Muscle of leg (tissue), 11 donors: Measurements from ENCODE around the gene ATG9B. TPM values are rescaled to one million over a fixed set of nuclear protein-coding genes. Genes with fewer than 3 reads are reported as not detected.

Experiments
- DNase-seq: peaks from one replicate; pipeline ENCODE4 v3.0.0; 2013
- H3K27ac ChIP-seq: one replicate; pipeline ENCODE4 v1.5.1; 2013; ENCODE audit warnings: mild to moderate bottlenecking, low read length, control low read depth
- H3K27me3 ChIP-seq: one replicate; pipeline ENCODE4 v1.6.1; 2013; ENCODE audit warnings: low read length; ENCODE audit not compliant: control insufficient read depth, insufficient read depth
- H3K36me3 ChIP-seq: one replicate; pipeline ENCODE4 v1.6.1; 2013; ENCODE audit warnings: low read length; ENCODE audit not compliant: control insufficient read depth, insufficient read depth
- H3K4me1 ChIP-seq: one replicate; pipeline ENCODE4 v1.6.1; 2013; ENCODE audit warnings: low read length; ENCODE audit not compliant: control insufficient read depth, insufficient read depth
- H3K4me3 ChIP-seq: one replicate; pipeline ENCODE4 v1.5.1; 2013; ENCODE audit warnings: low read length, control low read depth
- H3K9me3 ChIP-seq: replicated peaks from 2 replicates; pipeline ENCODE4 v1.6.1; 2013; ENCODE audit warnings: low read depth, low read length; ENCODE audit not compliant: control insufficient read depth
- WGBS: methylation state at CpG from one replicate; pipeline ENCODE4 v1.1.5; 2013; ENCODE audit warnings: missing lambda C conversion rate; ENCODE audit not compliant: insufficient coverage; 5-methylcytosine and 5-hydroxymethylcytosine counted together
- polyA plus RNA-seq, 8 donors: library from polyadenylated mRNA; unstranded; fragments of 120-200 nt; gene quantifications; one replicate each; pipeline versions ENCODE4 v1.2.1 to v1.2.3, GENCODE V29; 2013; ENCODE audit warnings: inconsistent platforms in 1 of 8, low replicate concordance in 1 of 8; ENCODE audit not compliant: insufficient read length in 8 of 8, insufficient read depth in 1 of 8
- total RNA-seq: library from RNA; stranded (reverse); fragments of 120-200 nt; gene quantifications from one replicate; pipeline ENCODE4 v1.2.4, GENCODE V29; 2013

ATG9B gene
- total and polyA plus RNA-seq, 9 donors: 0.22 to 3.0 (median 1.4) TPM

DNA sequence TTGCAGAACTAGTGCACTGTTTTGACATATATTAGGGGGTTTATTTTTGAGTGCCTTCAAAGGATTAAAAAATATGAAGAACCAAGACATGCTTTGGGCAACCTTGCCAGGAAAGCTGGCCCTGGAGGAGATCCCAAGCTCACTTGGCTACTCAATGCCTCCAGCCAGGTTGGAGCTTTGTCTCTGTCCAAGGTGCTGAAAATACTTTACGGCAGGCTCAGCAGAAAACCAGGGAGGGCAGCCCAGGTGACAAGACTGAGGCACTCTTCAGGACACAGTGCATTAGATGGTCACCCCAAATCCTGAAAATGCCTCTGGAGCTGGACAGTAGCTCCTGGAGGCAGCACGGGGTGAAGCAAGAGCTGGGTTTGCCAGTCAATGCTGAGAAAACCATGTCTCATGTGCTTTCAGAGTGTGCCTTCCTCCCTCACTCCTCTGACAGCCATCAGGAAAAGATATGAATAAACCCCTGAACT, 40.4 kb downstream of the ATG9B start:
- H3K4me1 ChIP-seq: peaks cover 50% of the 10 kb centered on the region
- DNase-seq: peak; percentile 71
- peaks cover 36% of the 10 kb centered on the region for H3K27me3 ChIP-seq
- H3K9me3 ChIP-seq: no peaks in the 10 kb centered on the region
- no peak overlapping the region for H3K27ac ChIP-seq
- H3K36me3 ChIP-seq: no peaks in the 10 kb centered on the region
- no peak overlapping the region for H3K4me3 ChIP-seq
- 0% methylated on average over 2 of the region's 2 CpGs for WGBS

GRCh38 chr7:150982351-150982750, 41.9 kb downstream of the ATG9B start:
- peaks cover 49% of the 10 kb centered on the region for H3K4me1 ChIP-seq
- no peaks in the 10 kb centered on the region for H3K36me3 ChIP-seq
- H3K9me3 ChIP-seq: no peaks in the 10 kb centered on the region
- no peak overlapping the region for H3K27ac ChIP-seq
- no peak overlapping the region for H3K4me3 ChIP-seq
- peaks cover 38% of the 10 kb centered on the region for H3K27me3 ChIP-seq
- peak; percentile 54 for DNase-seq
- no CpG with 5 or more reads among the region's 3 CpGs for WGBS

DNA sequence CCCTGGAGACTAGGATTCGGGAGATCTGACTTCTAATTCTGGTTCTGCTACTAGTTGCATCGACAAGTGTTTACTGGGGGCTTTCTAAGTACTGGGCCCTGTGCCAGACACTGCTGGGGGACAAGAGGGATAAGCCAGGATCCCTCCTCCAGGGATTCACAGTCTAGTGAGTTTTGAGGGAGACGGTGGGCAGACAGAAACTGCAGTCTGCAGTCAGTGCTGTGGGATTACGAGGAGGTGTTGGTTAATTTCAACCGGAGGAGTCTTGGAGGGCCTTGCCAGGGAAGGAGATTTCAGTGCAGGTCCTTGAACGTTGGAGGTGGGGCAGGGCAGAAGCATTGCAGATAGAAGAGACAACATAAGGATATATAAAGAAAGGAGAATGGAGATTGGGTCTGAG, 42.6 kb downstream of the ATG9B start:
- no peaks in the 10 kb centered on the region for H3K9me3 ChIP-seq
- no peaks in the 10 kb centered on the region for H3K36me3 ChIP-seq
- no peak overlapping the region for H3K27ac ChIP-seq
- WGBS: 41% methylated on average over 6 of the region's 6 CpGs
- H3K4me1 ChIP-seq: peaks cover 56% of the 10 kb centered on the region
- no peak overlapping the region for H3K4me3 ChIP-seq
- no peak for DNase-seq
- H3K27me3 ChIP-seq: peaks cover 44% of the 10 kb centered on the region

DNA sequence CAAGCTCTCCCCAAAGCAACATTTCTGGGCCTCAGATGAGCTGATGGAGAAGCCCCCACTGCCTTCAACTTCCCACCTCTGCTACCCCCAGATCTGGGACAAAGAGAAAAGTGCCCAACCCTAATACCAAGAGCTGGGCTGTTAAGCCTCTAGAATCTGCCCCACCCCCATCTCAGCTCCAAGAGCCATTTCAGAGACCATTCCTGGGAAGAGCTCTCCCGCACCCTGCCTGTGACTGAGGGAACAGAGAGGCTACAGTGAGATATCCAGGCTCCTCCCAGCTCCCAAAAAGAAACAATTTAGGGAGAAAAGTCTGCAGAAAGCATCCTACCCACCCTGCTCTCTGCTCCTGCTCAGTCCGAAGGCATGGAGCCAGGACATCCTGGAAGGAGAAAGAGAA, 43.6 kb downstream of the ATG9B start:
- peaks cover 62% of the 10 kb centered on the region for H3K4me1 ChIP-seq
- H3K27me3 ChIP-seq: peaks cover 52% of the 10 kb centered on the region
- no peak overlapping the region for H3K4me3 ChIP-seq
- H3K36me3 ChIP-seq: no peaks in the 10 kb centered on the region
- H3K9me3 ChIP-seq: no peaks in the 10 kb centered on the region
- WGBS: no CpG with 5 or more reads among the region's 2 CpGs
- no peak overlapping the region for H3K27ac ChIP-seq
- DNase-seq: peak; percentile 58

DNA sequence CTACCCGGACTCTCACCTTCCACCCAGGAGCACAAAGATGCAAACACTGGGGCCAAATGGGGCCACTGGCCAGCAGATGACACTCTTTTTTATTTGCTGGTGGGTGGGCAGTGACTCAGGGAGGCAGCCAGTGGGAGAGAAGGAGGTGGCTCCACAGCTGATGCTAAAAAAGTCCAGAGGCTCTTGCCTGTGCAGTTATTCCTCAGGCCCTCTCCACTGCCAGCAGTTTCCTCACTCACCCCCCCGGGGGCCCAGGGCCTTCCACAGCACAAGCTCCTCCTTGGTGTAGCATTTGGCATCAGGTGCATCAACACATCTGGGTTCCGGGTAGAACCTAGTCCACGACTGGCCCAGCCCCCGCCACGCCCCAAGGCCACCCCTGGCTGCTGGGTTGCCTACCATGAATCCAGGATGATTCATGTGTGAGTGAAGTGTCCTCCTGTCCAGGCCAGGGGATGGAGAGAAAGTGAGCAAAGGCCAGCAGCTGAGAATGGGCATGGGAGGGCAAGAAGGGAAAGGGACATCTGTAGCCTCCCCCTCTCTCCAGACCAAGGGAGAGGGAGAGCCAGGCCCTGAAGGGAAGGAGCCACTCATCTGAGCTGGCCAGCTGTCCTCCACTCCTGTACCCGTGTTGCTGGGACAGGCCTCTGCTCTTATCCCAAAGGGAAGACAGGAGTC, 44.4 kb downstream of the ATG9B start:
- Histone ChIP-seq H3K4me3 (no peak overlapping the region), H3K27me3 (peaks cover 58% of the 10 kb centered on the region), H3K4me1 (peaks cover 69% of the 10 kb centered on the region), H3K27ac (peak overlapping the region; percentile 85), H3K9me3 (no peaks in the 10 kb centered on the region), H3K36me3 (no peaks in the 10 kb centered on the region)
- 17% methylated on average over 1 of the region's 7 CpGs for WGBS
- peak; percentile 67 for DNase-seq

DNA sequence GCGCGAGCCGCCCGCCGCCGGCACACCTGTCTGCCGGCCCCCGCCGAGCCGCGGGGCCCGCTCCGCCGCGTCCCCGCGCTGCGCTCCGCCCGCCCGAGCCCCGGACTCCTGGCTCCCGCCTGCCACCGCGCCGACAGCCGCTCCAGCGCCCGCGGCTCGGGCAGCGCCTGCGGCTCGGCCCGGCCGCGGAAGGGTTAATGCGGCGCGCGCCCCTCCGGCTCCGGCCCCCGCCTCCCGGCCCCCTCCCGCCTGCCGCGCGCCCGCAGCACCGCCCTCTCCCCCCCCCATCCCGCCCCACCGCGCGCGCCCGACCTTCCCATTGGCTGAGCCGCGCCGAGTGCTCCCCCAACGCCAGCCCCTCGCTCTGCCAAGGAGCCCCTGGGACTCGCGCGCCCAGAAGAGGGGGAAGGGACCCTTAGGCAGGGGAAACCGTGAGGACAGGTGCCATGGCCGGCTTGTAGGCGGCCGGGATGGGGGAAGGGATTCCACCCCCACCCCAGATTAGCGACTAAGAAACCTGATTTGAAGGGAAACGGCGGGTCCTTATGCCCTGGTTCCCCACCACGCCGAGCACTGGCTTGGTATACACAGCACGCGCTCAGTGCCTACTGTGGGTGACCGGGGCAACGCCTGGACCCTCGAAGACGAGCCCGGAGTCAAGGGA, 46.0 kb downstream of the ATG9B start, which contains the start of gene KCNH2:
KCNH2 (minus strand) TSS at position 196 of the 664 bp plus-strand sequence. CDS start 408 bp downstream, outside the sequence.
- peaks cover 69% of the 10 kb centered on the region for H3K27me3 ChIP-seq
- under 1% methylated on average over 40 of the region's 81 CpGs for WGBS
- no peaks in the 10 kb centered on the region for H3K36me3 ChIP-seq
- H3K9me3 ChIP-seq: no peaks in the 10 kb centered on the region
- peak within 1 kb of the TSS; percentile 46 for H3K4me3 ChIP-seq
- H3K27ac ChIP-seq: peak within 1 kb of the TSS; percentile 94
- DNase-seq: peak; percentile 81
- H3K4me1 ChIP-seq: peaks cover 85% of the 10 kb centered on the region

DNA sequence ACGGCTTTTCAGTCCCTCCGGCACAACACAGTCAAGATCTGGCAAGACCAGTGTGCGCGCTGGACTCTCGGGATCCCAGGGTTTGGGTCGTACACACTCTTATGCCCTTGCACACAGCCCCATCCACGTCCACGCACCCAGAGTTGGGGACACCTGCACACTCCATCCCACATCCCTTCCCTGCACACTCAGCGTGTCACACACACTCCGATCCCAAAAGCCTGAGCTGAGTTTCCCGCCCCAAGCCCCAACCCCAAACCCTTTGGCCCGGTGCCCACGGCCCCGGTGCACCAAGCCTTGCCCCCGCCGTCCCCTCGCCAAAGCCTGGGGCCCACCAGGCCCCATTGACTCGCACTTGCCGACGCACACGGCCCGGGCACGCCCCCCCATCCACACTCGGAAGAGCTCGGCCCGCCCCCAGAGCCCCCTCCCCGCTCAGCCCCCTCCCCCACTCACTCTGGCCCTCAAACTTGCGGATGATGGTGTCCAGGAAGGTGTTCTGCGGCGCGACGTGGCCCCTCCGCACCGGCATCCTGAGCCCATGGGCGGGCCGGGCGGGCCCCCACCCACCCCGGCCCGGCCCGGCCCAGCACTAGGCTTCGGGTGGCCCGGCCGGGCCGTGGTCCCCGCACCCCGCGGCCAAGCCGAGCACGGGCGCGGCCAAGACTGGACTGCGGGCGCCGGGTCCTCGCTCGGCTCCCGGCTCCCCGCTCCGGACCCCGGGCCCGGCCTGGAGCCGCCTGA, 46.7 kb downstream of the ATG9B start:
- H3K4me3 ChIP-seq: peak overlapping the region; percentile 32
- H3K4me1 ChIP-seq: peaks cover 88% of the 10 kb centered on the region
- whole genome bisulfite sequencing: 1% methylated on average over 45 of the region's 62 CpGs

GRCh38 chr7:150976529-150977381, 47.5 kb downstream of the ATG9B start:
- H3K27me3 ChIP-seq: peaks cover 65% of the 10 kb centered on the region
- H3K4me3 ChIP-seq: peak overlapping the region; percentile 32
- WGBS: 27% methylated on average over 10 of the region's 13 CpGs
- no peaks in the 10 kb centered on the region for H3K36me3 ChIP-seq
- H3K9me3 ChIP-seq: no peaks in the 10 kb centered on the region
- DNase-seq: no peak
- H3K4me1 ChIP-seq: peaks cover 89% of the 10 kb centered on the region
- peak overlapping the region; percentile 33 for H3K27ac ChIP-seq

More for the DNA sequence above, 46.7 kb downstream of the ATG9B start:
- no peaks in the 10 kb centered on the region for H3K36me3 ChIP-seq
- DNase-seq: no peak
- H3K27me3 ChIP-seq: peaks cover 69% of the 10 kb centered on the region
- no peak overlapping the region for H3K27ac ChIP-seq
- no peaks in the 10 kb centered on the region for H3K9me3 ChIP-seq

GRCh38 chr7:150975536-150976319, 48.6 kb downstream of the ATG9B start:
- Histone ChIP-seq H3K27me3 (peaks cover 59% of the 10 kb centered on the region), H3K4me1 (peaks cover 89% of the 10 kb centered on the region), H3K27ac (no peak overlapping the region), H3K9me3 (no peaks in the 10 kb centered on the region), H3K36me3 (no peaks in the 10 kb centered on the region), H3K4me3 (no peak overlapping the region)
- no peak for DNase-seq
- WGBS: 88% methylated on average over 6 of the region's 9 CpGs
